ENCODE results near the gene CRTAC1. TPM values are rescaled to one million over a fixed set of nuclear protein-coding genes. Genes with fewer than 3 reads are reported as not detected.

The CRTAC1 gene
- total RNA-seq, 2 experiments from 2014 or later, result not detected

GRCh38 chr10:97981816-97982215 is 48.6 kb downstream of the CRTAC1 start:
- CTCF ChIA-PET, result interaction anchor here (1.1 kb wide), 1 partner anchor 60 kb away, joined by 3 read pairs; no protein-coding TSS in a partner anchor
- Mint-ChIP-seq H3K27me3 (peaks cover 40% of the 10 kb centered on the region), H3K4me3 (no peak overlapping the region), H3K4me1 (peaks cover 5% of the 10 kb centered on the region), H3K9me3 (no peaks in the 10 kb centered on the region), H3K27ac (no peak overlapping the region), H3K36me3 (ENCODE audit: low read depth) (no peaks in the 10 kb centered on the region)
- DNase-seq, result no peak
- POLR2A ChIA-PET, result no interaction called here

- DNase-seq, result no peak
- ChIA-PET CTCF (no interaction called here), POLR2A (no interaction called here)
- no peak overlapping the region for H3K4me3 Mint-ChIP-seq
- peaks cover 58% of the 10 kb centered on the region for H3K27me3 Mint-ChIP-seq
- H3K9me3 Mint-ChIP-seq, result no peaks in the 10 kb centered on the region
- no peak overlapping the region for H3K27ac Mint-ChIP-seq
- H3K4me1 Mint-ChIP-seq, result peaks cover 5% of the 10 kb centered on the region
- no peaks in the 10 kb centered on the region for H3K36me3 Mint-ChIP-seq (ENCODE audit: low read depth)
Measured at GRCh38 chr10:97977673-97978072, 52.7 kb downstream of the CRTAC1 start.

- CTCF ChIA-PET, result no interaction called here
Measured at GRCh38 chr10:97975598-97975997, 54.8 kb downstream of the CRTAC1 start.

GRCh38 chr10:97974526-97975525 is 55.6 kb downstream of the CRTAC1 start:
- POLR2A ChIA-PET, result no interaction called here
- Mint-ChIP-seq H3K27ac (no peak overlapping the region), H3K27me3 (peaks cover 61% of the 10 kb centered on the region), H3K36me3 (ENCODE audit: low read depth) (no peaks in the 10 kb centered on the region), H3K4me3 (no peak overlapping the region), H3K4me1 (no peaks in the 10 kb centered on the region), H3K9me3 (no peaks in the 10 kb centered on the region)
- CTCF ChIA-PET, result no interaction called here
- no peak for DNase-seq

More at GRCh38 chr10:97975598-97975997, 54.8 kb downstream of the CRTAC1 start:
- peaks cover 56% of the 10 kb centered on the region for H3K27me3 Mint-ChIP-seq
- no peak for DNase-seq
- no peaks in the 10 kb centered on the region for H3K4me1 Mint-ChIP-seq
- H3K9me3 Mint-ChIP-seq, result no peaks in the 10 kb centered on the region
- H3K4me3 Mint-ChIP-seq, result no peak overlapping the region
- H3K36me3 Mint-ChIP-seq (ENCODE audit: low read depth), result no peaks in the 10 kb centered on the region
- POLR2A ChIA-PET, result no interaction called here
- H3K27ac Mint-ChIP-seq, result no peak overlapping the region

GRCh38 chr10:97974100-97974499 is 56.3 kb downstream of the CRTAC1 start:
- H3K27me3 Mint-ChIP-seq, result peaks cover 66% of the 10 kb centered on the region
- ChIA-PET POLR2A (no interaction called here), CTCF (no interaction called here)
- H3K4me3 Mint-ChIP-seq, result no peak overlapping the region
- no peak for DNase-seq
- no peaks in the 10 kb centered on the region for H3K36me3 Mint-ChIP-seq (ENCODE audit: low read depth)
- no peaks in the 10 kb centered on the region for H3K4me1 Mint-ChIP-seq
- no peak overlapping the region for H3K27ac Mint-ChIP-seq
- H3K9me3 Mint-ChIP-seq, result no peaks in the 10 kb centered on the region

GRCh38 chr10:97969538-97970079 is 60.8 kb downstream of the CRTAC1 start:
- no peak for DNase-seq
- H3K4me3 Mint-ChIP-seq, result no peak overlapping the region
- no peak overlapping the region for H3K27ac Mint-ChIP-seq
- H3K27me3 Mint-ChIP-seq, result peaks cover 54% of the 10 kb centered on the region
- POLR2A ChIA-PET, result no interaction called here
- no peaks in the 10 kb centered on the region for H3K36me3 Mint-ChIP-seq (ENCODE audit: low read depth)
- H3K9me3 Mint-ChIP-seq, result no peaks in the 10 kb centered on the region
- no peaks in the 10 kb centered on the region for H3K4me1 Mint-ChIP-seq
- CTCF ChIA-PET, result no interaction called here

GRCh38 chr10:97964748-97965147 is 65.7 kb downstream of the CRTAC1 start:
- DNase-seq, result no peak
- Mint-ChIP-seq H3K27me3 (peaks cover 33% of the 10 kb centered on the region), H3K36me3 (ENCODE audit: low read depth) (no peaks in the 10 kb centered on the region), H3K27ac (no peak overlapping the region), H3K4me3 (no peak overlapping the region), H3K4me1 (no peaks in the 10 kb centered on the region), H3K9me3 (no peaks in the 10 kb centered on the region)
- ChIA-PET POLR2A (no interaction called here), CTCF (no interaction called here)

GRCh38 chr10:97961945-97962344 is 68.5 kb downstream of the CRTAC1 start:
- DNase-seq, result no peak
- Mint-ChIP-seq H3K27me3 (peaks cover 32% of the 10 kb centered on the region), H3K4me3 (no peak overlapping the region), H3K36me3 (ENCODE audit: low read depth) (no peaks in the 10 kb centered on the region), H3K9me3 (no peaks in the 10 kb centered on the region), H3K27ac (no peak overlapping the region), H3K4me1 (no peaks in the 10 kb centered on the region)
- ChIA-PET POLR2A (no interaction called here), CTCF (no interaction called here)

- ChIA-PET POLR2A (no interaction called here), CTCF (no interaction called here)
- no peak overlapping the region for H3K4me3 Mint-ChIP-seq
- H3K9me3 Mint-ChIP-seq, result no peaks in the 10 kb centered on the region
- DNase-seq, result no peak
- H3K4me1 Mint-ChIP-seq, result no peaks in the 10 kb centered on the region
- peaks cover 32% of the 10 kb centered on the region for H3K27me3 Mint-ChIP-seq
- H3K27ac Mint-ChIP-seq, result no peak overlapping the region
- H3K36me3 Mint-ChIP-seq (ENCODE audit: low read depth), result no peaks in the 10 kb centered on the region
Measured at GRCh38 chr10:97960269-97961056, 70.0 kb downstream of the CRTAC1 start.

GRCh38 chr10:97949462-97949861 is 81.0 kb downstream of the CRTAC1 start:
- Mint-ChIP-seq H3K4me1 (no peaks in the 10 kb centered on the region), H3K4me3 (no peak overlapping the region), H3K9me3 (peaks cover 10% of the 10 kb centered on the region), H3K27me3 (peaks cover 18% of the 10 kb centered on the region), H3K27ac (no peak overlapping the region), H3K36me3 (ENCODE audit: low read depth) (no peaks in the 10 kb centered on the region)
- ChIA-PET CTCF (interaction anchor here (0.8 to 1.3 kb wide), 2 partner anchors 79 to 92 kb away, joined by 3 read pairs; no protein-coding TSS in a partner anchor), POLR2A (no interaction called here)
- no peak for DNase-seq

GRCh38 chr10:97948822-97949221 is 81.6 kb downstream of the CRTAC1 start:
- Mint-ChIP-seq H3K27me3 (peaks cover 18% of the 10 kb centered on the region), H3K36me3 (ENCODE audit: low read depth) (no peaks in the 10 kb centered on the region), H3K4me1 (no peaks in the 10 kb centered on the region), H3K4me3 (no peak overlapping the region), H3K27ac (no peak overlapping the region), H3K9me3 (peaks cover 10% of the 10 kb centered on the region)
- ChIA-PET CTCF (interaction anchor here (1.3 kb wide), 1 partner anchor 92 kb away, joined by 3 read pairs; no protein-coding TSS in a partner anchor), POLR2A (no interaction called here)
- no peak for DNase-seq

GRCh38 chr10:97944772-97945171 is 85.6 kb downstream of the CRTAC1 start:
- no peak for DNase-seq
- ChIA-PET CTCF (no interaction called here), POLR2A (no interaction called here)
- Mint-ChIP-seq H3K4me1 (no peaks in the 10 kb centered on the region), H3K27me3 (peaks cover 27% of the 10 kb centered on the region), H3K36me3 (ENCODE audit: low read depth) (no peaks in the 10 kb centered on the region), H3K4me3 (no peak overlapping the region), H3K9me3 (peaks cover 10% of the 10 kb centered on the region), H3K27ac (no peak overlapping the region)

GRCh38 chr10:97943294-97943693 is 87.1 kb downstream of the CRTAC1 start:
- Mint-ChIP-seq H3K9me3 (peaks cover 5% of the 10 kb centered on the region), H3K4me1 (no peaks in the 10 kb centered on the region), H3K27me3 (peaks cover 24% of the 10 kb centered on the region), H3K27ac (no peak overlapping the region), H3K4me3 (no peak overlapping the region), H3K36me3 (ENCODE audit: low read depth) (no peaks in the 10 kb centered on the region)
- no peak for DNase-seq
- ChIA-PET CTCF (no interaction called here), POLR2A (no interaction called here)

Data from activated CD4-positive, alpha-beta memory T cell treated with anti-CD3 and anti-CD28 coated beads, Interleukin-2, amount 10 ng/mL, durations not matched to agents 7 days and 5 days (primary cell).